SKM-1 treated with dmso at 0.1 percent for 144 hours (cell line): ENCODE measurements around the gene OXA1L.
"Not testable (repeated sequence)": the region's sequence is repeated elsewhere in the genome, so short reads cannot be mapped to it uniquely, and the experiment has no call there.

ENCODE experiments used
- DNase-seq: peaks from one replicate; lab custom pipeline; 2025; ENCODE audit not compliant: unreplicated experiment; lab: John Stamatoyannopoulos, UW

The OXA1L gene

DNA sequence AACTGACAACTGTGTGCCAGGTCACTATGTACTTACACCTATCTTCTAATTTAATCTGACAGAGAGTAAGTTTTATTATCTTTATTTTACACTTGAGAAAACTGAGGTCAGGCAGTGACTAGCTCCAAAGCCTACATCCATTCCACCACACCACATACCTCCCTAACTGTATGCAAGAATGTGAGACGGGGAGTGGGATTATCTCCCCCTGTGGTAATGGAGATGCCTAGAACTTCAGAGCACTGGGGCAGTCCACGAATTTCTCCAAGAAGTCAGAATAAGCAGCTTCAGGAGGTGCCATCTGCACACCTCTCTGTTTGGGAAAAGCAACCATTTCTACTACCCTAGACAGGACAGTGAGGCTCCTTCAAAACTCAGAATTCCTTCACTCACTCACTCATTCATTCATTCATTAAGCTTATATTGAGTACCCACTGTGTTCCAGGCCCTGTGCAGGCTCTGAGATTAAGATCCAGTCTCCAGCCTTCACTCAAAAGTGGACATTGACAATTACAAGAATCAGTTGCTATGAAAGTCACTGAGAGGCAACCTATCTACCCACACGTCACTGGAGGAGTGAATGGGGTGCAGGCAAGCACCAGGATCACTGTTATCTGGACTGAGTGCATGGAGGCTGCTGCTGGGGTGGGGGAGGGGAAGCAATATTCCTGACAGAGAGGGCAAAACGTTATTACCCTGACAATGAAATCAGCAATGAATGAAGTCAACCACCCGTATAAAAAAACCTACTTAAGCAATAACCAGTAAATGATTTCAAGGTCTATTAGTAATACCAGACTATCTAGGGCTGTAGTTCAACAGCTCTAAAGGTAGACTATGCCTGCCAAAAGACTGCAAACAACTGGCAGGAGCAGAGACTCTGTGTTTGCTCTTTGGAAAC, 30.8 kb downstream of the OXA1L start:
- no peak for DNase-seq

- DNase-seq = no peak
Measured at GRCh38 chr14:22798528-22798927, 32.0 kb downstream of the OXA1L start.

- no peak for DNase-seq
Measured at GRCh38 chr14:22800346-22800745, 33.9 kb downstream of the OXA1L start.

DNA sequence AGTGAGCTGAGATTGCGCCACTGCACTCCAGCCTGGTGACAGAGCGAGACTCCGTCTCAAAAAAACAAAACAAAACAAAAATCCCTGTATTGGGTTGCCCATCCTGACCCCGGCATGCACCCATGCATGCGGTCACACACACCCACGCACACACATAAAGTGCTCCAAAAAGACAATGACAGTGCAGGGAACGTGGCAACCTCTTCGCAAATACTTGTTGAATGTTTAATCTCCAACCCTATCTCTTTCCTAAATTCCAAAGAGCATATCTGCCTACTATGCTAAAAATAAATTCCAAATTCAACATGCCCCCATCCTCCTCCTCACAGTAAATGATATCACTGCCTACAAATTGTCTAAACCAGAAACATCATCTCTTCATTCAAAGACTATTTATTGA, 35.2 kb downstream of the OXA1L start:
- no peak for DNase-seq

- DNase-seq = no peak
Measured at GRCh38 chr14:22802860-22803686, 36.6 kb downstream of the OXA1L start.

DNA sequence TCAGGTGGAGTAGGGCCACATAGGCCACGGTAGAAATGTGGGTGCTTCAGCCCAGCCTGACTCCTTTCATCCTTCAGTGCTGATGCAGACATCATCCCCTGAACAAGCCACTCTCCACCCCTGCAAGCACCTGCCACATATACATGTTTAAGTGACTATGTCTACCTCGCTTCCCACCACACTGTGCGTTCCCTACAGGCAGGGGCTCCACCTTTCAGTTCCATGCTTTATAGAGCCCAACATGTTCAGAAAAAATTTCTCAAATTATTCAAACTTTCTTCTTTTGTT, 37.1 kb downstream of the OXA1L start:
- no peak for DNase-seq

GRCh38 chr14:22805235-22805634, 38.7 kb downstream of the OXA1L start:
- not testable (repeated sequence) for DNase-seq

GRCh38 chr14:22807432-22808087, 41.1 kb downstream of the OXA1L start:
- DNase-seq = no peak

GRCh38 chr14:22808388-22809209, 42.1 kb downstream of the OXA1L start:
- DNase-seq = no peak

DNA sequence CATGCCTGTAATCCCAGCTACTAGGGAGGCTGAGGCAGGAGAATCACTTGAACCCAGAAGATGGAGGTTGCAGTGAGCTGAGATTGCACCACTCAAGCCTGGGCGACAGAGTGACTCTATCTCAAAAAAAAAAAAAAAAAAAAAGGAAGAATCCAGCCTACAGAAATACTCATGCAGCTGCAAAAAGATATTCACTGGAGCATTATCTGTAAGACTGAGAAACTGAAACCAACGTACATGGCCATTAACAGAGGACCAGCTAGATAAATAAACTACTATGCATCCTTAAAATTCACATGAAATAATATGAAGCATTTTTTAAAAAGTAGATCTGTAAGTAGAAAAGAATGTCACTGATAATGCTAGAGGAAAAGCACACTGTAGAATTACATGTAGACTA, 45.2 kb downstream of the OXA1L start:
- no peak for DNase-seq

DNA sequence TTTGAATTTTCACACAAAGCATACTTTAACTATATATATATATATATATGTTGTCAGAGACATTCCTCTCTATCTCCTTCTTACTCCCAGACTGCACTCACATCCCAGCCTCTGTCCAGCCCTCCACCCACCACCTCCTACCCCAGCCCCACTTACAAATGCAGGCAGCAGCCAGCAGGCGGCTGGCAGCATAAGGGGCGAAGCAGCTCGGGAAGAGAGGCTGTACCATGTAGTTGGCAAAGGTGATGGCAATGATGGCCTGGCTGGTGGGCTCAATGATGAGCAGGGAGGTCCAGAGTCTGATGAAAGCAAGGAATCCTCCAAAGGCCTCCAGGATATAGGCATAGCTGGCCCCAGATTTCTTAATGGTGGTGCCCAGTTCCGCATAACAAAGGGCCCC, 46.3 kb downstream of the OXA1L start:
- no peak for DNase-seq

DNA sequence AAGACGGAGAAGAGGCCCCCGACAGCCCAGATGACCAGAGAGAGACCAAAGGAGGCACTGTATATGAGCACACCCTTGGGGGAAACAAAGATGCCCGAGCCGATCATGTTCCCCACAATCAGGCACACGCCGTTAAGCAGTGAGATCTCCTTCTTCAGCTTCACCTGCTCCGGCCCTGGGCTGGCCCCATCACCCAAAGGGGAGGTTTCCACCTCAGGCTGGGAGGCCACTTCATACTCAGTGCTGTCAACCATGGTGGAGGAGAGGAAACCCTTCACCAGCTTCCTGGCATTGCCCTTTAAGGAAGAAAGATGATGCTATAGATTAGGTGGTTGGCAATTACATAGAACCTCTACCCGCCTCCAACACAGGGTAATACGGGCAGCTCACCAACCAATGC, 46.7 kb downstream of the OXA1L start:
- no peak for DNase-seq

- DNase-seq = no peak
Measured at GRCh38 chr14:22814373-22814772, 47.9 kb downstream of the OXA1L start.

GRCh38 chr14:22814941-22815713, 48.6 kb downstream of the OXA1L start, which contains the start of gene SLC7A7:
Gene SLC7A7, minus strand, starts transcription at chr14:22815435. Its CDS starts 2,037 bp downstream, at chr14:22813398.
- no peak for DNase-seq

DNA sequence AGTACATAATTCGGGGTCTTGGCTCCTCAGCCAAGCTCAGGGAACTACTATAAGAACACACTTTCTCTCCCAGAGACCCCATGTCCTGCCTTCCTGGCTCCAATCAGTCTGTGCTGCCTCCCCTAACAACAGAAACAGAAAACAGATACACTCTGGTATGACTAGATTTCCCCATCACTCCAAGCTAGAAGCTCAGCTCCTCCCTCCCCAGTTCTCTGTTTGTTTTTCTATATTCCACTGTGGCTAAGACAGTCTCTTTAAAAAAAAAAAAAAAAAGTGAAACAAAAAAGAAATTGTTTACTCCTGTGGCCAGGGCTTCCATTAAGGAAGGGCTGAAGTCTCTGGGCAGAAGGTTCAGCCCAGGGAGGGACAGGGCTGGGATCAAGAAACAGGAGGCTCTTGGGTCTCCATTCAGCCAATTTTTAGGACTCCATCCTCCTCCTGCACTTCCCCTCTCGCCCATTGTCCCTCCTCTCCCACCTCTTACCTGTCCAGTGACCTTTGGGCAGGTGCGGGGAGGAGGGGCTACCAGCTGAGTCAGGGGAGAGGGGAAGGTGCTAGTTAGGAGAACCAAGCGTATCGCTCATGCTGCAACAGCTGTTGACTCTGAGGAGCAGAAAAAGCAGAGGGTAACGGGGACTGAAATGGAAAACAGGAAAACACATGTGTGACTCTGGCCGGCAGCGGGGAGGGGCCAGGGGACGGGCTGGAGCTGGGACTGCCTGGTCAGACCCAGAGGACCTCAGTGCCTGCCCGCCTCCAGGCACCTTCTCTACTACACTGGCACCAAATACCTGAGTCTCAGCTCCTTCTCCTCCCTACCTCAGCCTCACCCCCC, 52.9 kb downstream of the OXA1L start:
- DNase-seq = no peak

GRCh38 chr14:22820731-22821130, 54.2 kb downstream of the OXA1L start:
- no peak for DNase-seq

GRCh38 chr14:22821193-22822015, 54.9 kb downstream of the OXA1L start:
- no peak for DNase-seq

- no peak for DNase-seq
Measured at GRCh38 chr14:22822016-22822570, 55.6 kb downstream of the OXA1L start.
